ENCODE data around the gene TMEM175.

DNA sequence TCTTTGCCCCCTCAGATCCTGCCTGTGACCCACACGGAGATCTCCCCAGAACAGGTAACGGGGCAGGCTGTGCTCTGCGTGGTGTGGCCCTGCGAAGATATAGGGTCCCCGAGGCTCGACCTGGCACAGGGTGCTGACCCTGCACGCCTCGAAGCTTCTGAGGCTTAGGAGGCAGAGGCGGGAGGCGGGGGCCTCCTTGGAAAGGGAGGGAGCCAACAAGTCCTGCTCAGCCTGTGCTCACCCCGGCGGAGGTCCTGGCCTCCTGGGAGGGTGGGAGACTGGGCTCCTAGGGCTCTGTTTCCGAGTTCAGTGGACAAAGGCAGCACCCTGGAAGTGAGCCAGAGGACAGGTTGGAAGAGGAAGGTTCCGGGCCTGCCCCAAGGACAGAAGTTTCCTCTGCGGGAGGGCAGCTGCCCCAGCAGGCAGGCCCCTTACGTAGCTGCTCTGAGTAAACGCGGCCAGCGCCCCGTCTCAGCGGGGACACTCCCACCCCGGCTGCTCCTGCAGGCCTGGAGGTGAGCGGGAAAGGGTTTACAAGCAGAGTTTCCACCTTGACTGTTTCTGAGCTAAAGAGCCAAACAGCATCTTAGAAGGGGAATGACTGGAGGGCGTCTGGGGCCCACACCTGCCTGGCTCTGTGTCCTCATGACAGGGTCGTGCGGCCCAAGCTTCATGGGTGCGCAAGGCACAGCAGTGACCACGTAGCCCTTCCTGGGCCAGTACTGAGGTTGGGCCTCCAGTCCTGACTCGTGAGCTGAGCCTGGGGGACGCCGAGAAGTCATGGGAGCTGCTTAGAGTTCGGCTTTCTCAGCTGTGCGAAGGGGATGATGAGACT lies 16.1 kb downstream of the TMEM175 start:
- TF ChIP-seq, protein P1, sequence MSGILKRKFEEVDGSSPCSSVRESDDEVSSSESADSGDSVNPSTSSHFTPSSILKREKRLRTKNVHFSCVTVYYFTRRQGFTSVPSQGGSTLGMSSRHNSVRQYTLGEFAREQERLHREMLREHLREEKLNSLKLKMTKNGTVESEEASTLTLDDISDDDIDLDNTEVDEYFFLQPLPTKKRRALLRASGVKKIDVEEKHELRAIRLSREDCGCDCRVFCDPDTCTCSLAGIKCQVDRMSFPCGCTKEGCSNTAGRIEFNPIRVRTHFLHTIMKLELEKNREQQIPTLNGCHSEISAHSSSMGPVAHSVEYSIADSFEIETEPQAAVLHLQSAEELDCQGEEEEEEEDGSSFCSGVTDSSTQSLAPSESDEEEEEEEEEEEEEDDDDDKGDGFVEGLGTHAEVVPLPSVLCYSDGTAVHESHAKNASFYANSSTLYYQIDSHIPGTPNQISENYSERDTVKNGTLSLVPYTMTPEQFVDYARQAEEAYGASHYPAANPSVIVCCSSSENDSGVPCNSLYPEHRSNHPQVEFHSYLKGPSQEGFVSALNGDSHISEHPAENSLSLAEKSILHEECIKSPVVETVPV (CRISPR knock-in tag; IDR thresholded peaks at IDR 0.05), result no peak
- TF ChIP-seq ARNTL (CRISPR knock-in tag; IDR thresholded peaks at IDR 0.05; ENCODE audit: borderline replicate concordance, low read depth) (no peak), OSR1 (CRISPR knock-in tag; IDR thresholded peaks at IDR 0.05) (no peak), ZFP3 (CRISPR knock-in tag; IDR thresholded peaks at IDR 0.05) (no peak), ZNF8 (CRISPR knock-in tag; IDR thresholded peaks at IDR 0.05) (no peak), ZNF565 (CRISPR knock-in tag; conservative IDR thresholded peaks at IDR 0.05; ENCODE audit: low read depth) (no peak), RARB (CRISPR knock-in tag; IDR thresholded peaks at IDR 0.05) (no peak)

Measured in SK-N-SH treated with all-trans-retinoic acid at 6 μM for 48 hours (cell line).